HCT116 (cell line): Measurements from ENCODE around the gene CORT. TPM values are rescaled to one million over a fixed set of nuclear protein-coding genes. Genes with fewer than 3 reads are reported as not detected.

Experiments used
- ATAC-seq: fragments of 200-7000 bp; cut with Tn5 transposase; 2 replicates; pipeline ENCODE4 v1.9.1; 2020; ENCODE audit warnings: mild to moderate bottlenecking, moderate library complexity
- BruUV-seq: library from RNA; stranded (reverse); fragments of 400-500 nt; replicated peaks from 2 replicates; lab custom pipeline; 2021; lab: Mats Ljungman, UMichigan
- CTCF ChIA-PET: fragments of 300-600 bp; sonication (Branson Sonifier 250); formaldehyde crosslinking; loops from one replicate; lab custom pipeline; 2021; ENCODE audit warnings: antibody characterized with exemption; lab: Charles Lee
- POLR2A ChIA-PET: fragments of 300-600, 350-600 bp; sonication (Branson Sonifier 250); formaldehyde crosslinking; loops from one replicate; lab custom pipeline; 2021; ENCODE audit warnings: antibody characterized with exemption; lab: Charles Lee
- RAD21 ChIA-PET, 2 experiments: fragments of 300-600 bp; sonication (Branson Sonifier 250); formaldehyde crosslinking; loops; one replicate each; lab custom pipeline; 2023; ENCODE audit warnings: low total read pairs in 2 of 2; ENCODE audit not compliant: uncharacterized antibody in 2 of 2, unreplicated experiment in 2 of 2, low non-redundant PET in 1 of 2; lab: Charles Lee
- DNase-seq: peaks from one replicate; pipeline ENCODE4 v3.0.0-alpha.2; 2010; ENCODE audit warnings: low read depth, low spot score
- H2AFZ ChIP-seq: fragments of 200-600 bp; shearing (Covaris generic), sonication (generic); 2 replicates; pipeline ENCODE4 v1.6.1; 2017; ENCODE audit warnings: low read depth, mixed run types, mixed read lengths, antibody characterized with exemption, low read length; ENCODE audit not compliant: poor library complexity, severe bottlenecking
- H3K27ac ChIP-seq: 2 replicates; pipeline ENCODE4 v1.5.1; 2012; ENCODE audit warnings: low read depth, low read length
- H3K27me3 ChIP-seq: fragments of 200-600 bp; sonication (generic); 2 replicates; pipeline ENCODE4 v1.6.1; 2016; ENCODE audit warnings: mixed run types, low read length, mixed read lengths; ENCODE audit not compliant: insufficient read depth
- H3K36me3 ChIP-seq, 2 experiments: fragments of 200-500 bp in 1 of 2; fragments of 200-600 bp in 1 of 2; sonication (Bioruptor generic) in 1 of 2; sonication (generic) in 1 of 2; 2 replicates each; pipeline versions ENCODE4 v1.5.1 to v1.6.1; 2014 to 2016; ENCODE audit warnings: low read length in 2 of 2, inconsistent platforms in 1 of 2, mixed read lengths in 1 of 2, mixed run types in 1 of 2; ENCODE audit not compliant: insufficient read depth in 2 of 2, control insufficient read depth in 1 of 2
- H3K4me1 ChIP-seq, 2 experiments: fragments of 200-600 bp in 1 of 2; sonication (generic) in 1 of 2; 2 replicates each; pipeline versions ENCODE4 v1.5.1 to v1.6.1; 2012 to 2017; ENCODE audit warnings: low read length in 2 of 2, inconsistent platforms in 1 of 2, mild to moderate bottlenecking in 1 of 2, mixed read lengths in 1 of 2, mixed run types in 1 of 2, moderate library complexity in 1 of 2; ENCODE audit not compliant: insufficient read depth in 2 of 2, control insufficient read depth in 1 of 2
- H3K4me2 ChIP-seq: fragments of 200-600 bp; sonication (generic); 2 replicates; pipeline ENCODE4 v1.6.1; 2017; ENCODE audit warnings: mixed run types, low read length, mixed read lengths
- H3K4me3 ChIP-seq, 2 experiments: fragments of 200-600 bp in 1 of 2; sonication (generic) in 1 of 2; replicated peaks in 1 of 2; 2 replicates each; pipeline ENCODE4 v1.5.1; 2011 to 2016; ENCODE audit warnings: low read length in 2 of 2, control low read depth in 1 of 2, low read depth in 1 of 2, mild to moderate bottlenecking in 1 of 2, mixed read lengths in 1 of 2, mixed run types in 1 of 2
- H3K79me2 ChIP-seq: fragments of 200-600 bp; sonication (generic); 2 replicates; pipeline ENCODE4 v1.6.1; 2017; ENCODE audit warnings: mild to moderate bottlenecking, mixed run types, low read length, moderate library complexity, mixed read lengths; ENCODE audit not compliant: insufficient read depth
- H3K9ac ChIP-seq: fragments of 200-600 bp; sonication (generic); 2 replicates; pipeline ENCODE4 v1.6.1; 2016; ENCODE audit warnings: low read length, mixed read lengths
- H3K9me2 ChIP-seq: fragments of 200-600 bp; sonication (generic), shearing (Covaris generic); 2 replicates; pipeline ENCODE4 v1.6.1; 2017; ENCODE audit warnings: mixed run types, mild to moderate bottlenecking, moderate library complexity; ENCODE audit not compliant: insufficient read depth
- H3K9me3 ChIP-seq, 2 experiments: fragments of 200-500 bp in 1 of 2; fragments of 200-600 bp in 1 of 2; sonication (Bioruptor generic) in 1 of 2; sonication (generic) in 1 of 2; 2 replicates each; pipeline ENCODE4 v1.6.1; 2014 to 2017; ENCODE audit warnings: low read length in 2 of 2, mixed read lengths in 2 of 2, inconsistent platforms in 1 of 2, low read depth in 1 of 2, mild to moderate bottlenecking in 1 of 2, mixed run types in 1 of 2, moderate library complexity in 1 of 2; ENCODE audit not compliant: control insufficient read depth in 1 of 2, insufficient read depth in 1 of 2
- H4K20me1 ChIP-seq: fragments of 200-600 bp; sonication (generic), shearing (Covaris generic); 2 replicates; pipeline ENCODE4 v1.6.1; 2017; ENCODE audit warnings: mixed run types, mild to moderate bottlenecking, moderate library complexity; ENCODE audit not compliant: insufficient read depth
- CEBPB ChIP-seq: IDR thresholded peaks from 2 replicates; pipeline ENCODE4 v1.6.1; 2012; ENCODE audit warnings: low read depth
- EZH2 ChIP-seq: fragments of 200-600 bp; sonication (generic); IDR thresholded peaks from 2 replicates; pipeline ENCODE4 v1.6.1; 2017; ENCODE audit warnings: antibody characterized with exemption, mixed run types
- EZH2phosphoT487 ChIP-seq: fragments of 200-600 bp; IDR thresholded peaks from 2 replicates; pipeline ENCODE4 v1.6.1; 2018; ENCODE audit warnings: antibody characterized with exemption, borderline replicate concordance
- FOSL1 ChIP-seq: IDR thresholded peaks from 2 replicates; pipeline ENCODE4 v1.6.1; 2012; ENCODE audit warnings: low read depth
- JUND ChIP-seq: IDR thresholded peaks from 2 replicates; pipeline ENCODE4 v1.6.1; 2012
- POLR2A ChIP-seq: IDR thresholded peaks from 2 replicates; pipeline ENCODE4 v1.7.0; 2011; ENCODE audit warnings: borderline replicate concordance; ENCODE audit not compliant: insufficient read depth, insufficient read length; ENCODE audit errors: extremely low read depth
- POLR2AphosphoS5 ChIP-seq: IDR thresholded peaks from 2 replicates; pipeline ENCODE4 v1.6.1; 2011; ENCODE audit warnings: mild to moderate bottlenecking, low read depth, low read length, moderate library complexity
- SP1 ChIP-seq: IDR thresholded peaks from 2 replicates; pipeline ENCODE4 v1.6.1; 2012; ENCODE audit warnings: low read depth
- SRF ChIP-seq: IDR thresholded peaks from 2 replicates; pipeline ENCODE4 v1.6.1; 2012; ENCODE audit warnings: low read depth
- ZNF274 ChIP-seq: fragments of 200-500 bp; sonication (Bioruptor generic); IDR thresholded peaks from 2 replicates; pipeline ENCODE4 v1.6.1; 2014; ENCODE audit warnings: mild to moderate bottlenecking, low read depth, low read length, inconsistent platforms
- intact Hi-C: fragments of 100-400 bp; cut with micrococcal nuclease; formaldehyde crosslinking; loops from 2 replicates; pipeline ENCODE4 v1.10.0; 2022
- total RNA-seq: library from RNA; stranded (reverse); gene quantifications from one replicate; pipeline ENCODE4 v1.2.1, GENCODE V29; 2021; ENCODE audit not compliant: unreplicated experiment

Gene CORT
- total RNA-seq, 1 experiment from 2014 or later, result 0.84 TPM

- Histone ChIP-seq H3K27me3 (no peaks in the 10 kb centered on the region), H3K4me1 (no peaks in the 10 kb centered on the region), H3K9me2 (no peaks in the 10 kb centered on the region), H3K4me3 (no peak overlapping the region), H3K27ac (no peak overlapping the region), H3K9ac (no peak overlapping the region), H3K36me3 (peaks cover 0 to 4% of the 10 kb centered on the region in 2 experiments; a peak in 1 of 4 replicates), H2AFZ (no peak overlapping the region), H4K20me1 (no peaks in the 10 kb centered on the region), H3K9me3 (no peaks in the 10 kb centered on the region), H3K4me2 (no peak overlapping the region), H3K79me2 (no peaks in the 10 kb centered on the region)
- ATAC-seq, result no peak
- DNase-seq, result no peak
- POLR2A ChIA-PET, result no interaction called here
- TF ChIP-seq FOSL1 (no peak), EZH2phosphoT487 (no peak), JUND (no peak), ZNF274 (no peak), CEBPB (no peak), EZH2 (no peak), POLR2A (no peak), SRF (no peak), POLR2AphosphoS5 (no peak)
- RAD21 ChIA-PET, result no interaction called here
- intact Hi-C loops, result no loop called here
- CTCF ChIA-PET, result no interaction called here
- no TSS peak for BruUV-seq
Observed at GRCh38 chr1:10444795-10445397, 4.9 kb upstream of the CORT start.

- no peak overlapping the region for H3K4me3 ChIP-seq
- DNase-seq (no peak), ATAC-seq (no peak)
- no peaks in the 10 kb centered on the region for H3K79me2 ChIP-seq
- no peaks in the 10 kb centered on the region for H3K27me3 ChIP-seq
- no peaks in the 10 kb centered on the region for H3K36me3 ChIP-seq
- no peaks in the 10 kb centered on the region for H4K20me1 ChIP-seq
- no peak overlapping the region for H3K9ac ChIP-seq
- H3K27ac ChIP-seq, result no peak overlapping the region
- no peaks in the 10 kb centered on the region for H3K9me3 ChIP-seq
- no peak overlapping the region for H3K4me2 ChIP-seq
- no peak for TF ChIP-seq SP1
- intact Hi-C loops, result no loop called here
- CTCF ChIA-PET, result no interaction called here
- RAD21 ChIA-PET, result no interaction called here
- H3K9me2 ChIP-seq, result no peaks in the 10 kb centered on the region
- no peak overlapping the region for H2AFZ ChIP-seq
- POLR2A ChIA-PET, result no interaction called here
- H3K4me1 ChIP-seq, result no peaks in the 10 kb centered on the region
- no TSS peak for BruUV-seq
Observed at GRCh38 chr1:10446790-10447422, 2.9 kb upstream of the CORT start.
